GM12875 (cell line): ENCODE data around the gene PIM2.

Experiments
- H3K4me3 ChIP-seq: one replicate; pipeline ENCODE4 v1.5.1; 2011; ENCODE audit warnings: low read depth, low read length, control low read depth
- CTCF ChIP-seq: IDR thresholded peaks from 2 replicates; pipeline ENCODE4 v1.5.1; 2011; ENCODE audit warnings: low read depth, mild to moderate bottlenecking, control low read depth, inconsistent platforms, low read length, moderate library complexity, borderline replicate concordance; ENCODE audit not compliant: insufficient read depth

PIM2 gene

GRCh38 chrX:48904180-48904579 lies 14.6 kb downstream of the PIM2 start:
- TF ChIP-seq CTCF = no peak
- H3K4me3 ChIP-seq = no peak overlapping the region

GRCh38 chrX:48903290-48903689 lies 15.5 kb downstream of the PIM2 start:
- no peak for TF ChIP-seq CTCF
- no peak overlapping the region for H3K4me3 ChIP-seq

- no peak overlapping the region for H3K4me3 ChIP-seq
- no peak for TF ChIP-seq CTCF
These were observed 16.0 kb downstream of the PIM2 start for GRCh38 chrX:48902776-48903175.

- TF ChIP-seq CTCF = no peak
- no peak overlapping the region for H3K4me3 ChIP-seq
These were observed 16.7 kb downstream of the PIM2 start for GRCh38 chrX:48902135-48902534.

- TF ChIP-seq CTCF = no peak
- H3K4me3 ChIP-seq = no peak overlapping the region
These were observed 17.8 kb downstream of the PIM2 start for GRCh38 chrX:48901069-48901468.

- H3K4me3 ChIP-seq = no peak overlapping the region
- TF ChIP-seq CTCF = no peak
These were observed 19.8 kb downstream of the PIM2 start for GRCh38 chrX:48899078-48899410.

GRCh38 chrX:48897625-48898306 lies 21.1 kb downstream of the PIM2 start, which contains the start of the genes PQBP1 and TIMM17B:
Gene PQBP1, plus strand, starts transcription at chrX:48897930. Its CDS starts 580 bp downstream, at chrX:48898510.
Gene TIMM17B, minus strand, starts transcription at chrX:48897768. Its CDS starts 19 bp downstream, at chrX:48897749.
- peak within 1 kb of the TSS; percentile 72 for H3K4me3 ChIP-seq
- no peak for TF ChIP-seq CTCF
